Measurements from ENCODE around the gene D2HGDH.
"Not testable (repeated sequence)": the region's sequence is repeated elsewhere in the genome, so short reads cannot be mapped to it uniquely, and the experiment has no call there.

Gene D2HGDH

GRCh38 chr2:241777170-241777685 lies 42.8 kb downstream of the D2HGDH start:
- no peaks in the 10 kb centered on the region for H3K27me3 Mint-ChIP-seq
- H3K36me3 Mint-ChIP-seq (ENCODE audit: low read depth) = peaks cover 6% of the 10 kb centered on the region
- H3K4me1 Mint-ChIP-seq (ENCODE audit: low read depth) = peaks cover 1% of the 10 kb centered on the region
- no peak overlapping the region for H3K27ac Mint-ChIP-seq
- H3K4me3 Mint-ChIP-seq = no peak overlapping the region
- peaks cover 7% of the 10 kb centered on the region for H3K9me3 Mint-ChIP-seq

DNA sequence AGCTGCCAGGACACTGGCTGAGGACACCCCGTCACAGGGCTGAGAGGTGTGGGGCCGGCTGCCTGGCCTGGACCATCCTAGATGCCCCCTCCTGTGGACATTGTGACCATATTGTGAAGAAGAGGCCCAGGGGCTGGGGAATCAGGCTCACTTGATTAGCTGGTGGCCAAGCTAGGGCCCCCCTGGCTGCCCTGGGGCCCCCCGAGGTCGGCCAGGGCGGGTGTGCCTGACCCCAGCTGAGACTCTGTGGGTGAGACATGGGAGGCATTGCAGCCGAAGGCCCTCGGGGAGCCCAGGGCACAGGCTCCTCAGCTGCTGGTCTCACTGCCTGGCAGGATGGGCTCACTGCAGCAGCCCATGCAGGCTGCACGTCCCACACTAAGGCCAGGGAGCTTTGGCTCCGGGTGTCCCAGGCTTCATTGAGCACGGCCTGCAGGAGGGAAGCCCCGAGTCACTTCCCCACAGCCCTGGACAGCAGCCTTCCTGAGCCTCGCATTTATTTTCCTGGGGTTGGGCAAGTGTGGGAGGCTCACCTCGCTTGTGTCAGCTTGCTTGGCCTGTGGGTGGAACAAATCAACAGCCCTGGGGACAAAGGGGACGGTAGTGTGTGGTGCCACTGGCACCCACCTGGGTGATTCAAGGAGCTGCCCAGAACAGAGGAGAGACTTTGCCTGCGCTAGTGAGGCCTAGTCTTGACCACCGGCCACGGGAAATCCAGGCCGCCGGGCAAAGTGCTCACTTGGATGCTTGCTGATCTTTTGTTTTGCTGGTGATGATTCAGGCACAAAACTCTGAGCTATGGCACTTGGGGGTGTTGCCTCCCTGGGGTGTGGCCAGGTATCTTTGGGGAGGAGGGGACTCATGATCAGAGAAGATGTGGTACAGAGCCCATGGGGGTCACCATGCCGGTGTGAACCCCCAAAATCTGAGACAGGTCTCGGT lies 43.5 kb downstream of the D2HGDH start:
- Mint-ChIP-seq H3K36me3 (ENCODE audit: low read depth) (peaks cover 6% of the 10 kb centered on the region), H3K9me3 (peaks cover 7% of the 10 kb centered on the region), H3K4me1 (ENCODE audit: low read depth) (no peaks in the 10 kb centered on the region), H3K27me3 (no peaks in the 10 kb centered on the region), H3K27ac (no peak overlapping the region), H3K4me3 (no peak overlapping the region)

GRCh38 chr2:241780939-241781569 lies 46.6 kb downstream of the D2HGDH start:
- Mint-ChIP-seq H3K4me3 (no peak overlapping the region), H3K27ac (no peak overlapping the region), H3K9me3 (peaks cover 7% of the 10 kb centered on the region), H3K36me3 (ENCODE audit: low read depth) (peaks cover 6% of the 10 kb centered on the region), H3K4me1 (ENCODE audit: low read depth) (no peaks in the 10 kb centered on the region), H3K27me3 (no peaks in the 10 kb centered on the region)

DNA sequence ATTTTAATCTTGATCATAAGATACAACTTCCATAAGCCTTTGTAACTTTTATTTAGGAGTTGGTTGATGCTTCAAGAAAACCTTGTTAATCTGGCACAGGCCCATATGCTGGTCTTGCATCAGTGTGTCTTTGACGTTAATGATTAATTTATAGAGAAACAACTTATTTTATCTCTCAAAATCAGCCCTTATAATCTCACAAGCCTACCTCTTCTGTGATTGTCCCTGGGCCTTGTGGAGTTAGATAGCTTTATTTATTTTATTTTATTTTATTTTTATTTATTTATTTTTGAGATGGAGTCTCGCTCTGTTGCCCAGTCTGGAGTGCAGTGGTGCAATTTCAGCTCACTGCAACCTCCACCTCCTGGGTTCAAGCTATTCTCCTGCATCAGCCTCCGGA lies 47.6 kb downstream of the D2HGDH start:
- H3K27me3 Mint-ChIP-seq; H3K4me3 Mint-ChIP-seq; H3K27ac Mint-ChIP-seq; H3K4me1 Mint-ChIP-seq (ENCODE audit: low read depth); H3K9me3 Mint-ChIP-seq; H3K36me3 Mint-ChIP-seq (ENCODE audit: low read depth): not testable (repeated sequence)

- peak overlapping the region; percentile 31 for H3K4me3 Mint-ChIP-seq
- H3K4me1 Mint-ChIP-seq (ENCODE audit: low read depth) = peaks cover 30% of the 10 kb centered on the region
- H3K27ac Mint-ChIP-seq = peak overlapping the region; percentile 77
- H3K27me3 Mint-ChIP-seq = no peaks in the 10 kb centered on the region
- H3K9me3 Mint-ChIP-seq = no peaks in the 10 kb centered on the region
- H3K36me3 Mint-ChIP-seq (ENCODE audit: low read depth) = peaks cover 12% of the 10 kb centered on the region
Observed at GRCh38 chr2:241788135-241788534, 53.7 kb downstream of the D2HGDH start.

DNA sequence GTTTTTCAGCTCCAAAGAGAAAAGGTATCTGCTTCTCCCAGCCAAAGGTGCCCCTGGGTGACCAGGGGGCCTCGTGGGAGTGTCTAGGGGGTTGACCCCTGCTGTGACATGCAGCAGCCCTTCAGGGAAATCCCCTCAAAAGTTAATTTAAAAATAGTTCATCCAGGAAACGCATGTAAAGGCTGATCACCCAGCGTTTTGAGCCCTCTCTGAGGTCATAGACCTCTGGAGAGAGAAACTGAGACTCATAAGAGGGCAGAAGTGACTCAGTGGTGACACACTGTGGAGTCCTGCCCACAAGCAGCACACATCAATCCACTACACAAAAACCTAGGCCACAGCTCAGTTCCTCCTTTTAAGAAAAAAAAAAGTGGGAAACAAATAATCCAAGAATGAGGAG lies 54.1 kb downstream of the D2HGDH start:
- H3K9me3 Mint-ChIP-seq = no peaks in the 10 kb centered on the region
- peak overlapping the region; percentile 77 for H3K27ac Mint-ChIP-seq

DNA sequence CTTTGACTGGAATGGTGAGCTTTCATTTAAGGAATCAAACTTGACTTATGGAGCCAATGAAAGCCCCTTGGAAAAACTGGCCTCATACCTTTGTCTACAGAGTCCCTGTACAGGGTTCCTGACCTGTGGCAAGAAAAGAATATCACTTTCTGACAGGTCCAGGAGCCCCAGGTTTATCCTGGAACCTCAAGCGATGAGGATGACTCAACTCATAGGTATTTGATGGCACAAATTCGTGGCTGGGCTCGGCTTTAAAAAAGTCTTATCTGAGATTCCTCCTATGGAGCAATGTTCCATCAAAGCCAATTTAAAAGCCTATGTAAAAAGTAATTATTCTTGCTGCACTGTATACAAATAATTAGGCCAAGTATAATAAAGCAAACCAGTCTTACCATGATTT lies 57.0 kb downstream of the D2HGDH start:
- H3K27me3 Mint-ChIP-seq, H3K27ac Mint-ChIP-seq, H3K9me3 Mint-ChIP-seq, H3K4me3 Mint-ChIP-seq: not testable (repeated sequence)
- Mint-ChIP-seq H3K36me3 (ENCODE audit: low read depth) (peaks cover 12% of the 10 kb centered on the region), H3K4me1 (ENCODE audit: low read depth) (peaks cover 30% of the 10 kb centered on the region)

More for the DNA sequence above, 54.1 kb downstream of the D2HGDH start:
- Mint-ChIP-seq H3K36me3 (ENCODE audit: low read depth) (peaks cover 12% of the 10 kb centered on the region), H3K4me3 (peak overlapping the region; percentile 31), H3K4me1 (ENCODE audit: low read depth) (peaks cover 30% of the 10 kb centered on the region), H3K27me3 (no peaks in the 10 kb centered on the region)

GRCh38 chr2:241793385-241793784 lies 59.0 kb downstream of the D2HGDH start:
- Mint-ChIP-seq H3K27me3 (no peaks in the 10 kb centered on the region), H3K9me3 (no peaks in the 10 kb centered on the region), H3K4me1 (ENCODE audit: low read depth) (peaks cover 12% of the 10 kb centered on the region), H3K36me3 (ENCODE audit: low read depth) (peaks cover 12% of the 10 kb centered on the region), H3K27ac (no peak overlapping the region), H3K4me3 (no peak overlapping the region)

DNA sequence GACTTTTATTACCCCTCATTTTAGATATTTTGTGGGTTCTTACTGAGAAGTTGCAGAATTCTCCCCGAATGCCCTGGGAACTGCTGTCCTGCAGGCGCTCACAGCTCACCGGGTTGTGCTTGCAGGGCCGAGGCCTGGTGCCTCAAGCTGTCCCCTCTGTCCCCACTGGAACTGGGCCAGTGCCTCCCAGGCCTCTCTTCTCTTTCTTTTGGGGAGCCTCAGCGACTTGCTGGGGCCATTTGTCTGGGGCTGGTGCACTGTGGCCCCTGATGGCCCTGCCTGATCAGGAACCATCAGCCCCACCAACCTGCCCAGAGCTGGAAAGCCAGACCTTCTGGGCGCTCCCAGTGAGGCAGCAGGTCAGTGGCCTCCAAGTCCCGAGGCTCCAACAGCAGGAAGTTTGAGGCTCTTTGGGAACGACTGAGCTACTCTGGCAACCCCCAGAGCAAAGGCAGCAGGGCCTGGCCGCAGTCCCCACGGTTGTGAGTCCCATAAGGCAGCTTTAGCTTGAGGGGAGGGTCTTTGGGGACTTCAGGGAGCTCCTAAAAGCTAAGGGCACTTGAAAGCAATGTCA lies 59.9 kb downstream of the D2HGDH start:
- no peaks in the 10 kb centered on the region for H3K27me3 Mint-ChIP-seq
- H3K36me3 Mint-ChIP-seq (ENCODE audit: low read depth) = peaks cover 5% of the 10 kb centered on the region
- no peaks in the 10 kb centered on the region for H3K9me3 Mint-ChIP-seq
- no peak overlapping the region for H3K27ac Mint-ChIP-seq
- peaks cover 2% of the 10 kb centered on the region for H3K4me1 Mint-ChIP-seq (ENCODE audit: low read depth)
- no peak overlapping the region for H3K4me3 Mint-ChIP-seq

GRCh38 chr2:241795021-241795999 lies 60.9 kb downstream of the D2HGDH start:
- Mint-ChIP-seq H3K4me3 (no peak overlapping the region), H3K9me3 (no peaks in the 10 kb centered on the region), H3K36me3 (ENCODE audit: low read depth) (peaks cover 5% of the 10 kb centered on the region), H3K27me3 (no peaks in the 10 kb centered on the region), H3K27ac (no peak overlapping the region), H3K4me1 (ENCODE audit: low read depth) (no peaks in the 10 kb centered on the region)

- no peaks in the 10 kb centered on the region for H3K36me3 Mint-ChIP-seq (ENCODE audit: low read depth)
- no peak overlapping the region for H3K4me3 Mint-ChIP-seq
- no peaks in the 10 kb centered on the region for H3K9me3 Mint-ChIP-seq
- H3K27me3 Mint-ChIP-seq = no peaks in the 10 kb centered on the region
- H3K27ac Mint-ChIP-seq = no peak overlapping the region
- H3K4me1 Mint-ChIP-seq (ENCODE audit: low read depth) = no peaks in the 10 kb centered on the region
Observed at GRCh38 chr2:241796209-241796608, 61.8 kb downstream of the D2HGDH start.

- Mint-ChIP-seq H3K27me3 (no peaks in the 10 kb centered on the region), H3K36me3 (ENCODE audit: low read depth) (no peaks in the 10 kb centered on the region), H3K4me3 (no peak overlapping the region), H3K27ac (no peak overlapping the region), H3K4me1 (ENCODE audit: low read depth) (no peaks in the 10 kb centered on the region), H3K9me3 (no peaks in the 10 kb centered on the region)
Observed at GRCh38 chr2:241796610-241797138, 62.2 kb downstream of the D2HGDH start.

DNA sequence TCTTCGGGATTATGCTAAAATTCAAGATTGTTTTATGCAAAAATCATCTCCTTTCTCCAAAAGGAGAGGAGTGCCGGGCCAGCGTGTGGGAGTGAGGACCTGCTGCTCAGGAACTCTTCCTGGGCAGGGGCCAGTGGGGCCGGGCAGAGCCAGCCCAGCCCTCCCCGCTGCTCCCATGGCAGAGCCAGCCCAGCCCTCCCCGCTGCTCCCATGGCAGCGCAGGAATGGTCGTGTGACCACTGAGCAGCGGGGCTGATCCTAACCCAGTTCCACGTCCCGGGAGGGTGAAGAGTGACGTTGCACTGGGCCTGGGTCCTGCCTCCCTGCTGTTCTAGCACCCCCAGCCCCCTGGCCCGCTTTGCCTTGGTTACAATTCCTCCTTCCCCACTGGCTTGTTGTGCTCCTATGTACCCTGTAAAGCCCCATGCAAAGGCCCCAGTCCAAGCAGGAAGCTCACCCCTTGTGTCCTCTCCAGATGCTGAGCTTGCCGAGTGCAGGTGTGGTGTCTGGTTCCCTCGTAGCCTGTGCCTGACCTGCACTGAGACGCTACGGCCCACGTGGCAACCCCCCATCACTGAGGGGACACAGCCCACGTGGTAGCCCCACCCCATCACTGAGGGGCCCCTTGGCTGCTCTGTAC lies 63.1 kb downstream of the D2HGDH start:
- Mint-ChIP-seq H3K27ac (no peak overlapping the region), H3K27me3 (no peaks in the 10 kb centered on the region), H3K4me1 (ENCODE audit: low read depth) (no peaks in the 10 kb centered on the region), H3K36me3 (ENCODE audit: low read depth) (no peaks in the 10 kb centered on the region), H3K4me3 (no peak overlapping the region), H3K9me3 (no peaks in the 10 kb centered on the region)

Measured in stimulated activated naive CD8-positive, alpha-beta T cell treated with anti-CD3 and anti-CD28 coated beads, Interleukin-15, Interleukin-2, amounts not matched to agents 100 ng/mL and 50 ng/mL, for 24 hours (primary cell).